Measurements from ENCODE around the gene HPS5.
"Not testable (repeated sequence)": the region's sequence is repeated elsewhere in the genome, so short reads cannot be mapped to it uniquely, and the experiment has no call there.

DNA sequence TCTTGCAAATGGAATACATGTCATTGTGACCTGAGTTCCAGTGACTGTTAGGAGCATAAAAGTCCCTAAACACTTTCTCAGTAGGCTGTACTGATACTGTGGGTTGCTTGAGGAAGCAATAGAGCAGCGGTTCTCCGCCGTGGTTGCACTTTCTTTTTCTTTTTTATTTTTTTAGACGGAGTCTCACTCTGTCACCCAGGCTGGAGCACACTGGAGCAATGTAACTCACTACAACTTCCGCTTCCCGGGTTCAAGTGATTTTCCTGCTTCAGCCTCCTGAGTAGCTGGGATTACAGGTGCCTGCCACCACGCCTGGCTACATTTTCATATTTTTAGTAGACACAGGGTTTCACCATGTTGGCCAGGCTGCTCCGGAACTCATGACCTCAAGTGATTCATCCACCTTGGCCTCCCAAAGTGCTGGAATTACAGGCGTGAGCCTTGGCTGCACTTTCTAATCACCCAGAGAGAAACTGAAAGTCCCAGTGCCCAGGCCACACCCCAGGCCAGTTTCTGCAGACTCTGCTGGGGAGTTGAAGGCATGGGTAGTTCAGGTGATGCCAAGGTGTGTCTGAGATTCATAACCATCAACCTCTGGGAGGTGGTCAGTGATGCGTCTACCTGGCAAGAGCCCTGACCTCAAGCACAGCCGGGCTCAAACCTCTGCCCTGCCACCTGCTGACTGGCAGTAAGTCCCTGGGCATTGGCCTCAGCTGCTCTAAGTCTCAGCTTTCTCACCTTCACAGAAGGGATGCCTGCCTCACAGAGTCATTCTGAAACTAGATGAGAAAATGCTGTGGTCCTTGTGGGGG is 75.4 kb downstream of the HPS5 start:
- TF ChIP-seq, protein P1, sequence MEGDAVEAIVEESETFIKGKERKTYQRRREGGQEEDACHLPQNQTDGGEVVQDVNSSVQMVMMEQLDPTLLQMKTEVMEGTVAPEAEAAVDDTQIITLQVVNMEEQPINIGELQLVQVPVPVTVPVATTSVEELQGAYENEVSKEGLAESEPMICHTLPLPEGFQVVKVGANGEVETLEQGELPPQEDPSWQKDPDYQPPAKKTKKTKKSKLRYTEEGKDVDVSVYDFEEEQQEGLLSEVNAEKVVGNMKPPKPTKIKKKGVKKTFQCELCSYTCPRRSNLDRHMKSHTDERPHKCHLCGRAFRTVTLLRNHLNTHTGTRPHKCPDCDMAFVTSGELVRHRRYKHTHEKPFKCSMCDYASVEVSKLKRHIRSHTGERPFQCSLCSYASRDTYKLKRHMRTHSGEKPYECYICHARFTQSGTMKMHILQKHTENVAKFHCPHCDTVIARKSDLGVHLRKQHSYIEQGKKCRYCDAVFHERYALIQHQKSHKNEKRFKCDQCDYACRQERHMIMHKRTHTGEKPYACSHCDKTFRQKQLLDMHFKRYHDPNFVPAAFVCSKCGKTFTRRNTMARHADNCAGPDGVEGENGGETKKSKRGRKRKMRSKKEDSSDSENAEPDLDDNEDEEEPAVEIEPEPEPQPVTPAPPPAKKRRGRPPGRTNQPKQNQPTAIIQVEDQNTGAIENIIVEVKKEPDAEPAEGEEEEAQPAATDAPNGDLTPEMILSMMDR (IDR thresholded peaks at IDR 0.05) = not testable (repeated sequence)
- not testable (repeated sequence) for TF ChIP-seq POLR2AphosphoS5 (IDR thresholded peaks at IDR 0.05)
